ENCODE data around the gene KCNJ16. TPM values are rescaled to one million over a fixed set of nuclear protein-coding genes. Genes with fewer than 3 reads are reported as not detected.

Gene KCNJ16
- total RNA-seq, 1 experiment from 2014 or later = not detected

DNA sequence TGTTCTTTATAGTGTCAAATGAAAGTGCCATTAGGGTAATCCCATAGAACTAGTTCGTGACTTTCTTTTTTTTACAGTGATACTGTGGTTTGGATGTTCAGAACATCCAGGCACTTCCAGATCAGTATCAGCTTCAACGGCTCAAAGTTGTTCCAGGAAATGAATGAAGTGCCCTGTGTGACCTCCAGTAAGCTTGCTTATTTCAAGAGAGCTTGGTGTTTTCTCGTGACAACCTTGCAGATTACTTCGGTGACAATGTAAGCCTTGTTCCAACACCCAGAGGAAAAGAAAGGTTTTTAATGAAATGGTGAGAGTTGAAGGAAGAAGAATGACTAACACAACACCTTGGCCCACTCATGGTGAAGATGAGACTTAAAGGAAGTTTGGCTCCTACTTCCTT is 16.0 kb upstream of the KCNJ16 start:
- Histone ChIP-seq H3K79me2 (ENCODE audit: low read length) (no peaks in the 10 kb centered on the region), H3K4me2 (ENCODE audit: low read length) (no peak overlapping the region), H3K27me3 (ENCODE audit: low read length) (no peaks in the 10 kb centered on the region), H3K36me3 (ENCODE audit: low read depth, low read length) (no peaks in the 10 kb centered on the region), H4K20me1 (ENCODE audit: low read length) (no peaks in the 10 kb centered on the region), H3K9ac (ENCODE audit: low read length) (no peak overlapping the region), H3F3A (ENCODE audit: low read length, unreplicated experiment) (no peaks in the 10 kb centered on the region), H3K9me3 (ENCODE audit: low read length) (no peaks in the 10 kb centered on the region), H3K9me2 (replicated peaks; ENCODE audit: low read length) (no peaks in the 10 kb centered on the region), H3K4me1 (ENCODE audit: insufficient read depth, low read length) (no peaks in the 10 kb centered on the region), H3K27ac (ENCODE audit: low read length) (no peak overlapping the region), H3K4me3 (ENCODE audit: low read length) (no peak overlapping the region), H2AFZ (ENCODE audit: low read length) (no peak overlapping the region)
- DNase-seq (no peak), ATAC-seq (no peak)
- no TSS peak for BruUV-seq (replicated peaks)
- POLR2A ChIA-PET (ENCODE audit: unreplicated experiment) = interaction anchor here (0.6 kb wide), 1 partner anchor 365 kb away, joined by 3 read pairs; no protein-coding TSS in a partner anchor
- CTCF ChIA-PET = no interaction called here
- intact Hi-C loops (cut with micrococcal nuclease) = no loop called here
- TF ChIP-seq, protein P1, sequence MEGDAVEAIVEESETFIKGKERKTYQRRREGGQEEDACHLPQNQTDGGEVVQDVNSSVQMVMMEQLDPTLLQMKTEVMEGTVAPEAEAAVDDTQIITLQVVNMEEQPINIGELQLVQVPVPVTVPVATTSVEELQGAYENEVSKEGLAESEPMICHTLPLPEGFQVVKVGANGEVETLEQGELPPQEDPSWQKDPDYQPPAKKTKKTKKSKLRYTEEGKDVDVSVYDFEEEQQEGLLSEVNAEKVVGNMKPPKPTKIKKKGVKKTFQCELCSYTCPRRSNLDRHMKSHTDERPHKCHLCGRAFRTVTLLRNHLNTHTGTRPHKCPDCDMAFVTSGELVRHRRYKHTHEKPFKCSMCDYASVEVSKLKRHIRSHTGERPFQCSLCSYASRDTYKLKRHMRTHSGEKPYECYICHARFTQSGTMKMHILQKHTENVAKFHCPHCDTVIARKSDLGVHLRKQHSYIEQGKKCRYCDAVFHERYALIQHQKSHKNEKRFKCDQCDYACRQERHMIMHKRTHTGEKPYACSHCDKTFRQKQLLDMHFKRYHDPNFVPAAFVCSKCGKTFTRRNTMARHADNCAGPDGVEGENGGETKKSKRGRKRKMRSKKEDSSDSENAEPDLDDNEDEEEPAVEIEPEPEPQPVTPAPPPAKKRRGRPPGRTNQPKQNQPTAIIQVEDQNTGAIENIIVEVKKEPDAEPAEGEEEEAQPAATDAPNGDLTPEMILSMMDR (conservative IDR thresholded peaks at IDR 0.05; ENCODE audit: low read depth, low read length) = no peak
- TF ChIP-seq EZH2 (IDR thresholded peaks at IDR 0.05; ENCODE audit: low read length, unreplicated experiment) (no peak), EZH2phosphoT487 (IDR thresholded peaks at IDR 0.05; ENCODE audit: borderline replicate concordance, low read length) (no peak)

DNA sequence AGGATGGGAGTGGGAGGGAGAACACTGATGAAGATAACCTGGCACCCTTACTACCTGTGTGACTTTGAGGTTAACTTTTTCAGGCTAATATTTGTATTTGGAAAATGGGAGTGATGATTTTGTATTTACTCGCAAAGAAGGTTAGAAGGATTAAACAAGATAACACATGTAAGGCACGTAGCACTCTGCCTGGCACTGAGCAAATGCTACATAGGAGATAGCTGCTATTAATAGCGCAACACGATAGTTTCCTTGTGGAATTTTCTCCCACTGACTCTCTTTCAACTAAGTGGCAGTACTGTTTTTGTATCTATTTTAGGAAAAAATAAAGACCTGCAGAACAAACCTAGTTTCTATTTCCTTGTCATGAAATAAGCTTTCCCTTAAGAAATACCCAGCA is 15.4 kb upstream of the KCNJ16 start:
- Histone ChIP-seq H3K36me3 (ENCODE audit: low read depth, low read length) (no peaks in the 10 kb centered on the region), H3K4me2 (ENCODE audit: low read length) (no peak overlapping the region), H3K9me3 (ENCODE audit: low read length) (no peaks in the 10 kb centered on the region), H3K4me3 (ENCODE audit: low read length) (no peak overlapping the region), H3K4me1 (ENCODE audit: insufficient read depth, low read length) (no peaks in the 10 kb centered on the region), H3K27me3 (ENCODE audit: low read length) (no peaks in the 10 kb centered on the region), H3K9ac (ENCODE audit: low read length) (no peak overlapping the region), H4K20me1 (ENCODE audit: low read length) (no peaks in the 10 kb centered on the region), H2AFZ (ENCODE audit: low read length) (no peak overlapping the region), H3K79me2 (ENCODE audit: low read length) (no peaks in the 10 kb centered on the region), H3K9me2 (replicated peaks; ENCODE audit: low read length) (no peaks in the 10 kb centered on the region), H3F3A (ENCODE audit: low read length, unreplicated experiment) (no peaks in the 10 kb centered on the region), H3K27ac (ENCODE audit: low read length) (no peak overlapping the region)
- TF ChIP-seq, protein P1 (conservative IDR thresholded peaks at IDR 0.05; ENCODE audit: low read depth, low read length) = no peak
- TF ChIP-seq EZH2phosphoT487 (IDR thresholded peaks at IDR 0.05; ENCODE audit: borderline replicate concordance, low read length) (no peak), EZH2 (IDR thresholded peaks at IDR 0.05; ENCODE audit: low read length, unreplicated experiment) (no peak)
- ChIA-PET CTCF (no interaction called here), POLR2A (ENCODE audit: unreplicated experiment) (no interaction called here)
- DNase-seq (no peak), ATAC-seq (no peak)
- no TSS peak for BruUV-seq (replicated peaks)
- intact Hi-C loops (cut with micrococcal nuclease) = no loop called here

DNA sequence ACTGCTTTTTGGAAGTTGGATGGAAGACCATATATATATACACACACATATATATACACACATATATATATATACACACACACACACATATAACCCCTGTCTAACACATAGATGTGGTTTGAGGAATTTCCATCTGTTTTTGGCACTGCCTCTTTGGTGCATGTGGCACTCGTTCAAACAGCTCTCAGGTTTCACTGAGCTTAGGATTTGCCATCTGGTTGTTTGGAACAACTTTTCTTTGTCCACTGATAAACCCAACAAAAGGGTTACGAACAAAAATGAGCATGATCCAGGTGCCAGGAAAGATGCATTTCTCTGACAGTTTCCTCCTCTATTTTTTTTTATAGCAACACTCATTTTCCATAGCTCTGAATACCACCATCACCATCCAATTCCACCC is 14.6 kb upstream of the KCNJ16 start:
- ATAC-seq (no peak), DNase-seq (no peak)
- Histone ChIP-seq H3K79me2 (ENCODE audit: low read length) (no peaks in the 10 kb centered on the region), H3K4me2 (ENCODE audit: low read length) (no peak overlapping the region), H3K4me3 (ENCODE audit: low read length) (no peak overlapping the region), H3F3A (ENCODE audit: low read length, unreplicated experiment) (no peaks in the 10 kb centered on the region), H3K27ac (ENCODE audit: low read length) (no peak overlapping the region), H3K9me2 (replicated peaks; ENCODE audit: low read length) (no peaks in the 10 kb centered on the region), H3K36me3 (ENCODE audit: low read depth, low read length) (no peaks in the 10 kb centered on the region), H2AFZ (ENCODE audit: low read length) (no peak overlapping the region), H4K20me1 (ENCODE audit: low read length) (no peaks in the 10 kb centered on the region), H3K9ac (ENCODE audit: low read length) (no peak overlapping the region), H3K9me3 (ENCODE audit: low read length) (no peaks in the 10 kb centered on the region), H3K4me1 (ENCODE audit: insufficient read depth, low read length) (no peaks in the 10 kb centered on the region), H3K27me3 (ENCODE audit: low read length) (no peaks in the 10 kb centered on the region)
- intact Hi-C loops (cut with micrococcal nuclease) = no loop called here
- no TSS peak for BruUV-seq (replicated peaks)
- CTCF ChIA-PET = interaction anchor here (0.5 kb wide), 1 partner anchor 513 kb away, joined by 7 read pairs; no protein-coding TSS in a partner anchor
- POLR2A ChIA-PET (ENCODE audit: unreplicated experiment) = interaction anchor here (0.6 kb wide), 1 partner anchor 14 kb away, joined by 3 read pairs; no protein-coding TSS in a partner anchor
- TF ChIP-seq, protein P1 (conservative IDR thresholded peaks at IDR 0.05; ENCODE audit: low read depth, low read length) = no peak
- TF ChIP-seq EZH2 (IDR thresholded peaks at IDR 0.05; ENCODE audit: low read length, unreplicated experiment) (no peak), EZH2phosphoT487 (IDR thresholded peaks at IDR 0.05; ENCODE audit: borderline replicate concordance, low read length) (no peak)
